Measurements from ENCODE around the gene RFFL. TPM values are rescaled to one million over a fixed set of nuclear protein-coding genes. Genes with fewer than 3 reads are reported as not detected.
"Not testable (repeated sequence)": the region's sequence is repeated elsewhere in the genome, so short reads cannot be mapped to it uniquely, and the experiment has no call there.

RFFL gene
- total RNA-seq, 2 donors from 2014 or later: 14.5 to 19.0 TPM

- DNase-seq (no peak), ATAC-seq (no peak)
- intact Hi-C loops (cut with DNase I): no loop called here
Observed at GRCh38 chr17:35052780-35053179, 10.7 kb downstream of the RFFL start.

DNA sequence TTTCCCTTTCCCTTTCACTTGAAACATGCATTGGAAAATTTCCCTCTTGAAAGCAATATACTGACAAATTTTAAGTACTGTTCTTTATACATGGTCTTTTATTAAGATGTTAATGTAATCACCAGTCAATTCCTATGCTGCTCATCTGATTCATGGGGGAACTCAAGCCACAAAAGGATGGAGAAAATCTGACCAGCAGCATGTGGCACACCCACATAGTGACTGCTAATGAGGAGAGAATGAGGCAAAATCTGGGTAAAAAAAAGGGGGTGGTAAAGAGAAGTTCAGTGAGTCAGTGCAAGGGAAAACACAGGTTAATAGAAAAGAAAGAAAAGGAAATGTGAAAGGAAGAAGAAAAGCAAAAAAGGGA lies 11.3 kb downstream of the RFFL start:
- no peak for ATAC-seq
- DNase-seq: no peak
- intact Hi-C loops (cut with DNase I): no loop called here

DNA sequence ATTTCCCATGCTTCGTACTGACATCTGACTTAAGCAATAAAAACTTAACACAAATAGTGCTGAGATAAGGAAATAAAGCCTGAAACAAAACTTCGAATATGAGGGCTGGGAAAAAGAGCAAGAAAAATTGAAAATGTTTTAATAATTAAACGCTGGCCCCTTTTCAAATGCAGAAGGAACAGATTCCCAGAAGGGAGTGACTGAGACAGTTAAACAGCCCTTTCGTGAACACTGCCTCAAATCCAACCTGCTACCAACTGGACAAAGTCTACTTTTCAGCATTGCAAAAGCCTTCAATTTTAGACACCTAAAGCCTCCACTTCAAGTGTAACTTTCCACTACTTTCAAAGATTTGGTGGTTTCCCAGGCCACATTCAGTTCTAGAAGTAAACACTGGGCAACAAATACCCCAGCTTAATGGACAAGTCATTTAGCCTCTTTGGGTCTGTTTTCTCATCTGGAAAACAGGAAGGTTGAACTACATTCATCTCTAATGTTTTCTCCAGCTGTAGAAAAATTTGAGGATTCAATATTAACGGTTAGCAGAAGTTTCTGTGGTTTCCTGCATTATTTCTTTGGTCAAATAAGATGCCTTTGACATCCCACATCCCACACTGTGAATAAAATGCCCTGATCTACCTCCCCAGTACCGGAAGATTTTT lies 11.8 kb downstream of the RFFL start:
- DNase-seq: no peak
- intact Hi-C loops (cut with DNase I): no loop called here
- ATAC-seq: peak in 1 of 2 donors; percentile 36

DNA sequence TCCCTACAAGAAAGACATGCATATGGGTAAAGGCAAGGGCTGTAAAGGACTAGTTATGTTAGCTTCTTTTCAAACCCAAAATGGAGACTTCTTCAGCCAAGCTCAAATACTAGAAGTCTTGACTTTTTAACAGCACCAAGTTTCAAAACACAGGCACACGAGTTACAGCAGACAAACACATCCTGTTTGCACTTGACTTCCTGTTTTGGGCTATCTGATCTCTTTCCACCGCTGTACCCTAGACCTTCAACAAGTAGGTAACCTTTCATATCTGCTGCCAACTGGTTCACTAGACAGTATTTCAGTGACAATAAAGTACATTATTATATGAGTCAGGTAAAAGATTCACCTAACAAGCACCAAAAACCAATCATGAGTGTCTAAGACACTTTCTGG lies 12.3 kb downstream of the RFFL start:
- DNase-seq (no peak), ATAC-seq (peak; percentile 61 to 63)
- intact Hi-C loops (cut with DNase I): no loop called here

DNA sequence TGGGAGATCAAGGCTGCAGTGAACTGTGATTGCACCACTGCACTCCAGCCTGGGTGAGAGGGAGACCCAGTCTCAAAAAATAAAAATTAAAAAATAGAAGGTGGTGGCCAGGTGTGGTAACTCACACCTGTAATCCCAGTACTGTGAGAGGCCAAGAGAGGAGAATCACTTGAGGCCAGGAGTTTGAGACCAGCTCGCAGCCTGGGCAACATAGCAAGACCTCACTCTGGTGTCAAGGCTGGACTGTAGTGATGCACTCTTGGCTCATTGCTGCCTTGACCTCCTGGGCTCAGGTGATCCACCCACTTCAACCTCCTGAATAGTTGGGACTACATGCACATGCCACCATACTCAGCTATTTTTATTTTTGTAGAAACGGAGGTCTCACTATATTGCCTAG lies 13.3 kb downstream of the RFFL start:
- ATAC-seq: no peak
- no peak for DNase-seq
- intact Hi-C loops (cut with DNase I): no loop called here

DNA sequence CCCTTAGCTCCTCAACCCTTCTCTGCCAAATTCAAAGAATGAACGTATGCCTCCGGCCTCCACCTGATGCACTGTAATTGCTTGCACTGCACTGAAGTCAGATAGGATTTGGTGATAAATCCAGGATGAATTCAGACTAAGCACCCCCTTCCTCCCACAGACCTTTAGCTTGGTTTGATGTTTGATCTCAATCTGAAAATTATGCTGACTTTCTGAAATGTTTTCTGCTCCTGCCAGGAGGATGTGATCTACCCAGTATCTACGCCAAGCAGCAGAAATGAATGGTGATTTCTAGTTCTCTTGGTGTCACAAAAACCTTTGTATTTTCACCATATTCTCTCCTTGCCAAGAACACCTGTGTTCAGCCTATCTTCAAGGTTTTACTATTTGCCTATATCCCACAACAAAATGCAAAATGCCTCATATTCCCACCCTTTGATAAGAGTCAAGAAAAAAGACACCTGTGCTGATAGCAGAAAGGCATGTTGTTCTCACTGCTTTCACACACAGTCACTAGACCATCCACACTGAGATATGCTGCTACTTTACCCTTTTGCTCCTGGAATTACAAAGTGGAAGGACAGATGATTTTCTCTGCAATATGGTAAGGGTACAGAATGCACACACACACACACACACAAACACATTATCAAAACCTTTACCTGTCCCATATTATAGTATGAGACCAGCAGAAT lies 14.7 kb downstream of the RFFL start:
- DNase-seq (no peak), ATAC-seq (no peak)
- intact Hi-C loops (cut with DNase I): no loop called here

- ATAC-seq: no peak
- no peak for DNase-seq
- intact Hi-C loops (cut with DNase I): no loop called here
Observed at GRCh38 chr17:35046740-35047283, 16.7 kb downstream of the RFFL start.

GRCh38 chr17:35046245-35046644 lies 17.3 kb downstream of the RFFL start:
- DNase-seq: no peak
- intact Hi-C loops (cut with DNase I): no loop called here
- ATAC-seq: no peak

DNA sequence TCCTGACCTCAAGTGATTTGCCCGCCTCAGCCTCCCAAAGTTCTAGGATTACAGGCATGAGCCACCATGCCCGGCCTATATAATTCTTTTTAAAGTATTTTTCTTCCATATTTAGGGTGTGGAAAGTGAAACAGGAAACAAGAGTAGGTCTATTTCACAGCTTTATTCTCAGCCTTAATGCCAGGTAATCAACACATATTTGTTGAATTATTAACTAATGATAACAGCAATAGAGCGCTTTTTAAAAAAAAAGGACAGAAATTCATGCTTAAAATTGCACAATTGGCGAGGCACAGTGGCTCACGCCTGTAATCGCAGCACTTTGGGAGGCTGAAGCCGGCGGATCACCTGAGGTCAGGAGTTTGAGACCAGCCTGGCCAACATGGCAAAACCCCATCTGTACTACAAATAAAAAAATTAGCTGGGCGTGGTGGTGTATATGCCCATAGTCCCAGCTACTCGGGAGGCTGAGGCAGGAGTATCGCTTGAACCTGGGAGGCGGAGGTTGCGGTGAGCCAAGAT lies 18.0 kb downstream of the RFFL start:
- DNase-seq; intact Hi-C loops (cut with DNase I); ATAC-seq: not testable (repeated sequence)

- intact Hi-C loops (cut with DNase I): no loop called here
- ATAC-seq: no peak
- DNase-seq: no peak
Observed at GRCh38 chr17:35044181-35044580, 19.3 kb downstream of the RFFL start.

- DNase-seq: no peak
- no peak for ATAC-seq
- intact Hi-C loops (cut with DNase I): no loop called here
Observed at GRCh38 chr17:35041390-35041789, 22.1 kb downstream of the RFFL start.

DNA sequence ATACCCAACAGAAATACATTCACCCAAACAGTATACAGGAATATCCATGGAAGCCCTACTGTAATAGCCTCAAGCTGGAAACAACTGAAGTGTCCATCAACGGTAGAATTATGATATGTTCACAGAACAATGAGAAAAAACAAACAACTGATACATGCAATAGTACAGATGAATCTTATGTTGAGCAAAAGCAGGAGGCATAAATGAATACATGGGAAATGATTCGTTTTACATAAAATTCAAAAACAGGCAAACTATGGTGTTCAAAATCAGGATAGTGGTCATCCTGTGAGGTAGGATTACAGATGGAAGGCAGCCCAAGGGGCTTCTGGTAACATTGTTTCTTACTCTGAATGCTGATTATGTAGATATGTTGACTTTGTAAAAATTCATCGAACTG lies 25.1 kb downstream of the RFFL start:
- ATAC-seq: no peak
- intact Hi-C loops (cut with DNase I): no loop called here
- no peak for DNase-seq

GRCh38 chr17:35030780-35031179 lies 32.7 kb downstream of the RFFL start:
- intact Hi-C loops (cut with DNase I): no loop called here
- DNase-seq: no peak
- ATAC-seq: no peak

DNA sequence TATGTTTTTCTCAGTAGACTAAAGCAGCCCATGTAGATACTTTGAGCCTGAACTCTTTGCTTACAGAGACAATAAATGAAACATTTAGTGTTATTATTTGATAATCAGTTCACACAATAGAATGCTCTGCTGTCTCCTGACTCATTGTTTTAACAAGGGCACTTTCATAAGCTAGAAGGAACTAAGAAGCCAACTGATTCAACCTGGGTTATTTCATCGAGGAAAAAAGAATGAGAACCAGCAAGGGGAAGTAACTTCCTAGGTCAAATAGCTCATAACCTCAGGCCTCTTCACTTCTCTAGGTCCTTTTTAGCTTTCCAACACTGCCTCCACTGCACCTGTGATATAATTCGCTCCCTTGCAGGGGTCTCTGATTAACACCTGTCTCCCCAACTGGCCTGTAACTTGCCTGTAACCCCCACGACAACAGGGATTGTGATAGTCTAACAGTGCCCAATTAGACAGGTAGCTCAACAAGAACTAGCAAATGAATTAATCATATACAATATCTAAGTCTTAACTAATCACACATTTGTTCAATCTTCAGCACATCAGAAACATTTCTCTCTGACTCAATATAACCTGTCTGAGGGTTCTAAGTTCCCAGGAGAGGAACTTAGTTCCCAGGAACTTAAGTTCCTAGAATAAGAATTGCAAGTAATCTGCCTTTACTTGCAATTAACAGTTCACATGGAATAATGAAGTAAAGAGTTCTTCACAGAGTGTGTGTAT lies 34.8 kb downstream of the RFFL start:
- DNase-seq (no peak), ATAC-seq (no peak)
- intact Hi-C loops (cut with DNase I): no loop called here

DNA sequence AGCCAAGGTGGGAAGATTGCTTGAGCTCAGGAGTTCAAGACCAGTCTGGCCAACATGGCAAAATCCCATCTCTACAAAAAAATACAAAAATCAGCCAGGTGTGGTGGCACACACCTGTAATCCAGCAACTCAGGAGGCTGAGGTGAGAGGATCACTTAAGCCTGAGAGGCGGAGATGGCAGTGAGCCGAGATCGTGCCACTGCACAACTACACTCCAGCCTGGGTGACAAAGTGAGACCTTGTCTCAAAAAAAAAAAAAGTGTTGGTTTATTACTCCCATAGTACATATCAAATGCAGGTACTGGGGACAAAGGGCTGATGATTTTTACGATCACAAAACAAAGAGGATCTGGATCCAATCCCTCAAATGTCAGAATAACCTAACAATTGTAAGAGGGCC lies 35.4 kb downstream of the RFFL start:
- ATAC-seq; DNase-seq; intact Hi-C loops (cut with DNase I): not testable (repeated sequence)

- intact Hi-C loops (cut with DNase I): no loop called here
- DNase-seq (no peak), ATAC-seq (no peak)
Observed at GRCh38 chr17:35025541-35025940, 38.0 kb downstream of the RFFL start.

DNA sequence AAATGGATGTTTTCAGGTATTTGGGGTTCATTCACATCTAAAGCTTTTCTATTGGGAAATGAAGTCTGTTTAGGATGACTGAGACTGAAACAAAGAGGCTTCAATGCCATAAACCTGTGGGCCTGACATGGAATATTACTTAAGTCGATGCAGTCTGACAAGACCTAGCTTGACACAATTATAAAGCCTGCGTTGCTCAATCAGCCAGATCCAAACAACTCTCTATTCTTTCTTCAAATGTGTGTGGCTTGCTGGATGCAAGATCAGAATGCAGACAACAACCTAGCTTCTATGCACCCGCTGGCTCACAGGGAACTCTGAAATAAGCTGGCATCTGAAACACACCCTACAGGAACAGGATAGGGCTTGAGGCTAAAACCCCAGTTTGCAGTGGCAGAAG lies 40.0 kb downstream of the RFFL start:
- intact Hi-C loops (cut with DNase I): loop anchor here in 1 of 2 donors (2.0 kb wide), 1 partner anchor 65 kb away; no protein-coding TSS in a partner anchor
- DNase-seq (no peak), ATAC-seq (no peak)

DNA sequence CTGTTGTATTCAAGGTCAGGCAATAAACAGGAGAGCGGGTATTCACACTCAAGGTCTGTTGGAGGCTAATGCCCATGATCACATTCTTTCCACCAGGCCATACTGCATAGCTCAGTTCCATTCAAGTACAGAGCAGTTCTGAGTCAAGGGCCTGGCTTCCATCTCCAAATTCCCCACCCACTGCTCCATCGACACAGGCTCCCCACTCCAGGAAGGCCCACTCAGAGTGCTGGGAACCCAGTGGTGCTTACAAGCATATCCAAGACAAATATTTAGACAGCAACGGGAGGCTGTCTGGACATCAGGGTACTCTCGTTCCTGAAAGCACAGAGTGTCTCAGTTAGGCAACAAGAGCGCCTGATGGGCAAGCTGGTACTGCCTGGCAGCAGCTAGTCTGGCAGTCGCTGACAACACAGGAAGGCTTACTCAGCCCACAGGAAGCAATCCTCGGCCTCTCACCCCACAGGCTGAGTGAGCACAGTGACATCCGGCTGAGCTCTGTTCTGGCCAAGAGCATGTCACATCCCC lies 40.9 kb downstream of the RFFL start:
- ATAC-seq (peak; percentile 92 to 96), DNase-seq (peak; percentile 86)
- intact Hi-C loops (cut with DNase I): loop anchor here in 1 of 2 donors (2.0 kb wide), 1 partner anchor 66 kb away; no protein-coding TSS in a partner anchor
